Natural killer cell (primary cell): ENCODE data around the gene PRRX2. TPM values are rescaled to one million over a fixed set of nuclear protein-coding genes. Genes with fewer than 3 reads are reported as not detected.

Experiments used
- ATAC-seq, 3 donors: fragments of 150-1000 bp in 2 of 3; fragments of 200-7000 bp in 1 of 3; cut with Tn5 transposase; 1 replicate in 1 of 3; 2 replicates in 2 of 3; pipeline ENCODE4 v1.10.0; 2021; ENCODE audit warnings: mild to moderate bottlenecking in 2 of 3, moderate library complexity in 2 of 3
- DNase-seq, 2 donors: peaks; one replicate each; pipeline versions ENCODE4 v3.0.0 to v3.0.0-alpha.2; 2013 to 2021; ENCODE audit warnings: mixed read lengths in 1 of 2
- H3K27ac ChIP-seq: one replicate; pipeline ENCODE4 v1.5.1; 2013; ENCODE audit warnings: mild to moderate bottlenecking, low read length
- H3K27me3 ChIP-seq: one replicate; pipeline ENCODE4 v1.6.1; 2013; ENCODE audit warnings: low read length; ENCODE audit not compliant: control insufficient read depth, insufficient read depth
- H3K36me3 ChIP-seq: one replicate; pipeline ENCODE4 v1.6.1; 2013; ENCODE audit warnings: low read length; ENCODE audit not compliant: control insufficient read depth, insufficient read depth
- H3K4me1 ChIP-seq: one replicate; pipeline ENCODE4 v1.6.1; 2013; ENCODE audit warnings: low read length; ENCODE audit not compliant: control insufficient read depth, insufficient read depth
- H3K4me3 ChIP-seq: one replicate; pipeline ENCODE4 v1.5.1; 2013; ENCODE audit warnings: low read length
- H3K9me3 ChIP-seq: one replicate; pipeline ENCODE4 v1.6.1; 2013; ENCODE audit warnings: low read length; ENCODE audit not compliant: control insufficient read depth, insufficient read depth
- H3K27ac Mint-ChIP-seq, 2 donors: one replicate each; pipeline ENCODE4 v1.8.0; 2022; ENCODE audit warnings: mild to moderate bottlenecking in 2 of 2, mixed read lengths in 2 of 2, moderate library complexity in 1 of 2
- H3K27me3 Mint-ChIP-seq, 2 donors: one replicate each; pipeline ENCODE4 v1.8.0; 2022; ENCODE audit warnings: low read depth in 2 of 2, mixed read lengths in 2 of 2
- H3K36me3 Mint-ChIP-seq: one replicate; pipeline ENCODE4 v1.8.0; 2022; ENCODE audit warnings: mixed read lengths
- H3K4me1 Mint-ChIP-seq, 2 donors: one replicate each; pipeline ENCODE4 v1.8.0; 2022; ENCODE audit warnings: mixed read lengths in 2 of 2
- H3K4me3 Mint-ChIP-seq: one replicate; pipeline ENCODE4 v1.8.0; 2022; ENCODE audit warnings: mild to moderate bottlenecking, moderate library complexity, mixed read lengths
- H3K9me3 Mint-ChIP-seq, 2 donors: one replicate each; pipeline ENCODE4 v1.8.0; 2022; ENCODE audit warnings: mixed read lengths in 2 of 2
- CTCF ChIP-seq: fragments of 200-600 bp; IDR thresholded peaks from one replicate; pipeline ENCODE4 v1.8.0; 2022; ENCODE audit warnings: antibody characterized with exemption
- WGBS: methylation state at CpG from one replicate; pipeline ENCODE4 v1.1.7; 2013; ENCODE audit warnings: missing lambda C conversion rate; ENCODE audit not compliant: insufficient coverage; 5-methylcytosine and 5-hydroxymethylcytosine counted together
- intact Hi-C: fragments of 100-400 bp; cut with micrococcal nuclease; formaldehyde crosslinking; loops from one replicate; pipeline ENCODE4 v1.14.2; 2022
- total RNA-seq, 4 donors: library from RNA; stranded (reverse); fragments of 120-200 nt in 1 of 4; gene quantifications; one replicate each; pipeline versions ENCODE4 v1.2.3 to v1.2.4, GENCODE V29; 2013 to 2022

The PRRX2 gene
- total RNA-seq, 3 donors from 2014 or later (not counting 1 experiment from before 2014, with no cell fraction given), result not detected

DNA sequence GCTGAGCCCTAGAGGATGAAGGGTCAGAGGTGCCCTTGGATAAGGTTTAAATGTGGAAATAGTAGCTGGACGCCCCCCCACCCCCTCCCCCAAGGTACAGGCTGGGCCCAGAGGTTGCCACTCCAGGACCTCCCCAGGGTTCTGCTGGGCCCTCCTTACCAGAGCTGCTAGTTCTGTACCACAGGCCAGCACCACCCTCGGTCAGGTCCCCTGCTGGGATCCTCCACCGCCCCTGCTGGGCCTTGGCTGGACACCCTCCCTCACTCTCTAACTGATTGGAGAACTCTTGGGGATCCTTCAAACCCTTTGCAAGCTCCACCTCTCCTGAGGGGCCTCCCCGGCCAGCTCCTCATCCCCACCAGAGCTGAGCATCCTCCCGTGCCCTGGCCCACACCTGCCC lies 52.5 kb downstream of the PRRX2 start:
- Histone ChIP-seq H3K4me1 (peaks cover 4% of the 10 kb centered on the region), H3K9me3 (no peaks in the 10 kb centered on the region), H3K27me3 (peaks cover 5% of the 10 kb centered on the region), H3K27ac (no peak overlapping the region), H3K4me3 (no peak overlapping the region), H3K36me3 (no peaks in the 10 kb centered on the region)
- WGBS, result 82% methylated on average over 5 of the region's 5 CpGs
- Mint-ChIP-seq H3K27ac (no peak overlapping the region), H3K27me3 (peaks cover 0 to 5% of the 10 kb centered on the region in 2 donors), H3K4me3 (no peak overlapping the region), H3K9me3 (no peaks in the 10 kb centered on the region), H3K36me3 (no peaks in the 10 kb centered on the region), H3K4me1 (no peaks in the 10 kb centered on the region)
- DNase-seq (no peak), ATAC-seq (no peak)
- intact Hi-C loops, result no loop called here
- TF ChIP-seq CTCF, result no peak

GRCh38 chr9:129718647-129719046 lies 53.2 kb downstream of the PRRX2 start:
- Histone ChIP-seq H3K27ac (no peak overlapping the region), H3K4me3 (no peak overlapping the region), H3K27me3 (peaks cover 2% of the 10 kb centered on the region), H3K4me1 (no peaks in the 10 kb centered on the region), H3K36me3 (no peaks in the 10 kb centered on the region), H3K9me3 (no peaks in the 10 kb centered on the region)
- intact Hi-C loops, result no loop called here
- no peak for TF ChIP-seq CTCF
- ATAC-seq (no peak), DNase-seq (no peak)
- no peak overlapping the region for H3K4me3 Mint-ChIP-seq
- 76% methylated on average over 5 of the region's 5 CpGs for WGBS
- no peaks in the 10 kb centered on the region for H3K4me1 Mint-ChIP-seq
- no peaks in the 10 kb centered on the region for H3K9me3 Mint-ChIP-seq
- no peaks in the 10 kb centered on the region for H3K36me3 Mint-ChIP-seq
- peaks cover 0 to 2% of the 10 kb centered on the region in 2 donors for H3K27me3 Mint-ChIP-seq
- no peak overlapping the region for H3K27ac Mint-ChIP-seq

DNA sequence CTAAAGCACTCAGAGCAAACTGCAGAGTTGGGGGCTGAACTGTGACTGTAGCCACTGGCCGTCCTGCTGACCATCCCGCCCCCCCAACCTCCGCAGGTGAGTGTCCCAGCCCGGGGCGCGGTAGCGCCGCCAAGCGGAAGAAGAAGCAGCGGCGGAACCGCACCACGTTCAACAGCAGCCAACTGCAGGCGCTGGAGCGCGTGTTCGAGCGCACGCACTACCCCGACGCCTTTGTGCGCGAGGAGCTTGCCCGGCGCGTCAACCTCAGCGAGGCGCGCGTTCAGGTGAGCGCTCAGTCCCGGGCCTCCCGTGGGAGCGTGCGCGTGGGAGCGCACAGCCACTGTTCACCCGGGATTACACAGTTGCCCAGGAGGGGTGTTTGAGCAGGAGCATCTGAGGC lies 53.7 kb downstream of the PRRX2 start:
- no peak for DNase-seq
- intact Hi-C loops, result no loop called here
- no peak overlapping the region for H3K4me3 Mint-ChIP-seq
- TF ChIP-seq CTCF, result no peak
- WGBS, result 78% methylated on average over 38 of the region's 38 CpGs
- peaks cover 0 to 2% of the 10 kb centered on the region in 2 donors for H3K27me3 Mint-ChIP-seq
- no peaks in the 10 kb centered on the region for H3K4me1 ChIP-seq
- no peak overlapping the region for H3K27ac ChIP-seq
- H3K9me3 Mint-ChIP-seq, result no peaks in the 10 kb centered on the region
- no peaks in the 10 kb centered on the region for H3K4me1 Mint-ChIP-seq
- H3K27me3 ChIP-seq, result peaks cover 2% of the 10 kb centered on the region
- H3K36me3 ChIP-seq, result no peaks in the 10 kb centered on the region
- ATAC-seq, result no peak
- H3K27ac Mint-ChIP-seq, result no peak overlapping the region
- no peaks in the 10 kb centered on the region for H3K9me3 ChIP-seq
- no peak overlapping the region for H3K4me3 ChIP-seq
- H3K36me3 Mint-ChIP-seq, result no peaks in the 10 kb centered on the region

GRCh38 chr9:129720181-129720864 lies 54.9 kb downstream of the PRRX2 start:
- DNase-seq (no peak), ATAC-seq (no peak)
- Histone ChIP-seq H3K4me1 (no peaks in the 10 kb centered on the region), H3K27me3 (no peaks in the 10 kb centered on the region), H3K4me3 (no peak overlapping the region), H3K9me3 (no peaks in the 10 kb centered on the region), H3K36me3 (no peaks in the 10 kb centered on the region), H3K27ac (no peak overlapping the region)
- no peaks in the 10 kb centered on the region for H3K36me3 Mint-ChIP-seq
- no peak overlapping the region for H3K27ac Mint-ChIP-seq
- H3K27me3 Mint-ChIP-seq, result peaks cover 0 to 6% of the 10 kb centered on the region in 2 donors
- intact Hi-C loops, result no loop called here
- no peaks in the 10 kb centered on the region for H3K9me3 Mint-ChIP-seq
- no peak for TF ChIP-seq CTCF
- WGBS, result 88% methylated on average over 31 of the region's 31 CpGs
- no peak overlapping the region for H3K4me3 Mint-ChIP-seq
- no peaks in the 10 kb centered on the region for H3K4me1 Mint-ChIP-seq
